ENCODE measurements around the gene CTNNBL1. TPM values are rescaled to one million over a fixed set of nuclear protein-coding genes. Genes with fewer than 3 reads are reported as not detected.
"Not testable (repeated sequence)": the region's sequence is repeated elsewhere in the genome, so short reads cannot be mapped to it uniquely, and the experiment has no call there.

The CTNNBL1 gene
- total and polyA plus RNA-seq, 2 donors (not counting 1 experiment from before 2014, with no cell fraction given): 31.3 to 39.0 TPM

DNA sequence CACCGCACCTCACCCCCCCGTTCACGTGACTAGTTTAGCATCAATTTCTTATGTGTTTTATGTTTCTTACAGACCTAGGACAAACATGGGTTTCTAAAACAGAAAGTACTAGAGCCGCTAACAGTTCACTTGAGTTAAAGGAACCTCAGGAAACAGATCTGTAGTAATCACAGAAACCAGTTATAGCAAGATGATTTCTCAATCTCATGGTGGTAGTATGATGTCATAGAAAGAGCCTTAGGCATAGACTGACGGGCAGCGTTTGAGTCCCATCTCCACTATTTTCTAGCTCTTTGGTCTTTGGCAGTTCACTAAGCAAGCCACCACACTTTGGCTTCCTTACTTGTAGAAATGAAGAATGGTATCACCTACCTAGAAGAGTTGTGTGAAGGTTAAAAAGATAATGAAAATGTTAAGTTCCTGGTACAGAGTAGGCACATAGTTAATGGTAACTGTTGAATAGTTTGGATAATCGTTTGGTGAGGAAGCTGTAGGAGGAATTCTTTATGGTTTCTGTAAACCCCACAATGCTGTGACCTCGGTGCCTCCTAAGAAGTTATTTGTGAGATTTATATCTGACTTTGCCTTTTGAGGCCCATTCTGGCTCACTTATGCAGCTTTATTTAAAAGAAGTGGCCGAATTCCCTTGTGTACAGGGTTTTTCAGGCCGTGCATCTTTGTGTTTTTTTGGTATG, 21.3 kb downstream of the CTNNBL1 start:
- H3K27me3 ChIP-seq (ENCODE audit: control insufficient read depth, insufficient read depth, low read length): no peaks in the 10 kb centered on the region
- no peaks in the 10 kb centered on the region for H3K36me3 ChIP-seq (ENCODE audit: control insufficient read depth, insufficient read depth, low read length)
- no peak overlapping the region for H3K4me2 ChIP-seq (ENCODE audit: extremely low read depth, insufficient read depth, low read length)
- peak; percentile 20 to 67 for DNase-seq (ENCODE audit: low read depth in 2 of 2)
- no peaks in the 10 kb centered on the region for H4K20me1 ChIP-seq (ENCODE audit: control insufficient read depth, extremely low read depth, insufficient read depth, low read length)
- no peak for TF ChIP-seq EZH2 (IDR thresholded peaks at IDR 0.05; ENCODE audit: low read length, missing control alignments)
- TF ChIP-seq, protein P1, sequence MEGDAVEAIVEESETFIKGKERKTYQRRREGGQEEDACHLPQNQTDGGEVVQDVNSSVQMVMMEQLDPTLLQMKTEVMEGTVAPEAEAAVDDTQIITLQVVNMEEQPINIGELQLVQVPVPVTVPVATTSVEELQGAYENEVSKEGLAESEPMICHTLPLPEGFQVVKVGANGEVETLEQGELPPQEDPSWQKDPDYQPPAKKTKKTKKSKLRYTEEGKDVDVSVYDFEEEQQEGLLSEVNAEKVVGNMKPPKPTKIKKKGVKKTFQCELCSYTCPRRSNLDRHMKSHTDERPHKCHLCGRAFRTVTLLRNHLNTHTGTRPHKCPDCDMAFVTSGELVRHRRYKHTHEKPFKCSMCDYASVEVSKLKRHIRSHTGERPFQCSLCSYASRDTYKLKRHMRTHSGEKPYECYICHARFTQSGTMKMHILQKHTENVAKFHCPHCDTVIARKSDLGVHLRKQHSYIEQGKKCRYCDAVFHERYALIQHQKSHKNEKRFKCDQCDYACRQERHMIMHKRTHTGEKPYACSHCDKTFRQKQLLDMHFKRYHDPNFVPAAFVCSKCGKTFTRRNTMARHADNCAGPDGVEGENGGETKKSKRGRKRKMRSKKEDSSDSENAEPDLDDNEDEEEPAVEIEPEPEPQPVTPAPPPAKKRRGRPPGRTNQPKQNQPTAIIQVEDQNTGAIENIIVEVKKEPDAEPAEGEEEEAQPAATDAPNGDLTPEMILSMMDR (conservative IDR thresholded peaks at IDR 0.05 in 1 of 2, IDR thresholded peaks at IDR 0.05 in 1 of 2; ENCODE audit: low read depth in 1 of 2, low read length in 2 of 2): no peak
- H3K9ac ChIP-seq (ENCODE audit: insufficient read depth, low read length): no peak overlapping the region
- no peaks in the 10 kb centered on the region for H3K4me1 ChIP-seq (ENCODE audit: control insufficient read depth, extremely low read depth, insufficient read depth, low read length)
- H3K9me3 ChIP-seq (ENCODE audit: control insufficient read depth, insufficient read depth, low read depth, low read length): no peaks in the 10 kb centered on the region
- no peak overlapping the region for H2AFZ ChIP-seq (ENCODE audit: low read length)
- peaks cover 2% of the 10 kb centered on the region for H3K79me2 ChIP-seq (ENCODE audit: control insufficient read depth, insufficient read depth, low read length)
- H3K27ac ChIP-seq (ENCODE audit: insufficient read depth, low read length): no peak overlapping the region
- H3K4me3 ChIP-seq (replicated peaks in 1 of 4; ENCODE audit: control extremely low read depth in 1 of 4, insufficient read depth in 1 of 4, low read depth in 3 of 4, low read length in 4 of 4): no peak overlapping the region

DNA sequence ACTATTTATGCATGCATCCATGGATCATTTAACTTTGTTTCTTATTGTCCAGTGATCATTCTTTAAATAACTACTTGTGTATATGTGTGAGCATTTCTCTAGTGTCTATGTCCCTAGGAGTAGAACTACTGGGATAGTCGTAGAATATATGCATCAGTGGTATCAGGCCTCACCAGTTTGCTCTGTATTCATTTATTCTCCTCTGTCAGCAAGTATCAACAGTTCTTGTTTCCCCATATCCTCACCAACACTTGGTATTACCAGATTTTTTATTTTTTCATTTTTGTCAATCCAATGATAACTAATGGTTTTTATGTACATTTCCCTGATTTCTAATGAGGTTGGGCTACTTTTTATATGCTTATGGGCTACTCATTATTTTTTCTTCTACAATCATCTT, 27.9 kb downstream of the CTNNBL1 start:
- no peak overlapping the region for H3K4me2 ChIP-seq (ENCODE audit: extremely low read depth, insufficient read depth, low read length)
- H2AFZ ChIP-seq (ENCODE audit: low read length): no peak overlapping the region
- H4K20me1 ChIP-seq (ENCODE audit: control insufficient read depth, extremely low read depth, insufficient read depth, low read length): no peaks in the 10 kb centered on the region
- H3K36me3 ChIP-seq (ENCODE audit: control insufficient read depth, insufficient read depth, low read length): no peaks in the 10 kb centered on the region
- H3K9ac ChIP-seq (ENCODE audit: insufficient read depth, low read length): no peak overlapping the region
- no peak overlapping the region for H3K27ac ChIP-seq (ENCODE audit: insufficient read depth, low read length)
- no peaks in the 10 kb centered on the region for H3K79me2 ChIP-seq (ENCODE audit: control insufficient read depth, insufficient read depth, low read length)
- DNase-seq (ENCODE audit: low read depth in 2 of 2): no peak
- TF ChIP-seq EZH2 (IDR thresholded peaks at IDR 0.05; ENCODE audit: low read length, missing control alignments): no peak
- TF ChIP-seq, protein P1 (conservative IDR thresholded peaks at IDR 0.05 in 1 of 2, IDR thresholded peaks at IDR 0.05 in 1 of 2; ENCODE audit: low read depth in 1 of 2, low read length in 2 of 2): no peak
- no peak overlapping the region for H3K4me3 ChIP-seq (replicated peaks in 1 of 4; ENCODE audit: control extremely low read depth in 1 of 4, insufficient read depth in 1 of 4, low read depth in 3 of 4, low read length in 4 of 4)
- no peaks in the 10 kb centered on the region for H3K9me3 ChIP-seq (ENCODE audit: control insufficient read depth, insufficient read depth, low read depth, low read length)
- no peaks in the 10 kb centered on the region for H3K4me1 ChIP-seq (ENCODE audit: control insufficient read depth, extremely low read depth, insufficient read depth, low read length)
- no peaks in the 10 kb centered on the region for H3K27me3 ChIP-seq (ENCODE audit: control insufficient read depth, insufficient read depth, low read length)

DNA sequence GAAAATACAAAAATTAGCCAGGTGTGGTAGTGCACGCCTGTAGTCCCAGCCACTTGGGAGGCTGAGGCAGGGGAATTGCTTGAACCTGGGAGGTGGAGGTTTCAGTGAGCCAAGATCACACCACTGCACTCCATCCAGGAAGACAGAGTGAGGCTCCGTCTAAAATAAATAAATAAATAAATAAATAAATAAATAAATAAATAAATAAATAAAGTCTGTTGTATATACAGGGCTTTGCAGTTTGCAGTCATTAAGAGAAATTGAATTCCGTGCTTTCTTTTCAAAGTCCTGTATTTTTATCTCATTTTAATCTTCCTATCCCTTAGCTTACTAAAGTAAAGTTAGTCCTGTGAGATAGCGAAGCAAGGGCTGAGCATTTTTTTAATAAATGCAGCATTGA, 28.5 kb downstream of the CTNNBL1 start:
- H3K4me2 ChIP-seq (ENCODE audit: extremely low read depth, insufficient read depth, low read length); H3K4me1 ChIP-seq (ENCODE audit: control insufficient read depth, extremely low read depth, insufficient read depth, low read length); DNase-seq (ENCODE audit: low read depth in 2 of 2); H2AFZ ChIP-seq (ENCODE audit: low read length); H3K79me2 ChIP-seq (ENCODE audit: control insufficient read depth, insufficient read depth, low read length); H3K4me3 ChIP-seq (replicated peaks in 1 of 4; ENCODE audit: control extremely low read depth in 1 of 4, insufficient read depth in 1 of 4, low read depth in 3 of 4, low read length in 4 of 4); H3K9ac ChIP-seq (ENCODE audit: insufficient read depth, low read length); H3K27ac ChIP-seq (ENCODE audit: insufficient read depth, low read length); H3K9me3 ChIP-seq (ENCODE audit: control insufficient read depth, insufficient read depth, low read depth, low read length); H3K27me3 ChIP-seq (ENCODE audit: control insufficient read depth, insufficient read depth, low read length); H3K36me3 ChIP-seq (ENCODE audit: control insufficient read depth, insufficient read depth, low read length); H4K20me1 ChIP-seq (ENCODE audit: control insufficient read depth, extremely low read depth, insufficient read depth, low read length): not testable (repeated sequence)
